HG02759 (cell line): ENCODE results near the gene SPINK13.
A peak's percentile ranks its signal among the peaks of the same experiment; 100 is the strongest.
"Not testable (repeated sequence)": the region's sequence is repeated elsewhere in the genome, so short reads cannot be mapped to it uniquely, and the experiment has no call there.

Source experiments
- ATAC-seq: cut with Tn5 transposase; IDR thresholded peaks from one replicate; pipeline ENCODE4 v1.9.1; 2021; ENCODE audit warnings: mild to moderate bottlenecking, moderate library complexity; ENCODE audit not compliant: unreplicated experiment

SPINK13 gene

GRCh38 chr5:148268566-148268965 is at the start of gene SPINK13:
SPINK13 (plus strand) TSS chr5:148268794; CDS start chr5:148270073, 1,279 bp downstream.
- no peak for ATAC-seq

GRCh38 chr5:148221508-148221907 is 47.1 kb upstream of the SPINK13 start:
- no peak for ATAC-seq

GRCh38 chr5:148224117-148224742 is 44.4 kb upstream of the SPINK13 start:
- no peak for ATAC-seq

GRCh38 chr5:148228392-148228984 is 40.1 kb upstream of the SPINK13 start:
- ATAC-seq, result no peak

GRCh38 chr5:148229840-148230239 is 38.8 kb upstream of the SPINK13 start:
- ATAC-seq, result no peak

GRCh38 chr5:148230240-148230639 is 38.4 kb upstream of the SPINK13 start:
- no peak for ATAC-seq

- no peak for ATAC-seq
Observed at GRCh38 chr5:148237785-148238417, 30.7 kb upstream of the SPINK13 start.

- ATAC-seq, result no peak
Observed at GRCh38 chr5:148238418-148238794, 30.2 kb upstream of the SPINK13 start, which contains the start of gene MARCOL. MARCOL (plus strand) TSS chr5:148238525; CDS start chr5:148238598, 73 bp downstream.

- no peak for ATAC-seq
Observed at GRCh38 chr5:148248894-148249293, 19.7 kb upstream of the SPINK13 start.

GRCh38 chr5:148255456-148255855 is 13.1 kb upstream of the SPINK13 start:
- ATAC-seq, result no peak

GRCh38 chr5:148259288-148259687 is 9.3 kb upstream of the SPINK13 start:
- no peak for ATAC-seq

GRCh38 chr5:148261221-148261620 is 7.4 kb upstream of the SPINK13 start:
- ATAC-seq, result no peak

- no peak for ATAC-seq
Observed at GRCh38 chr5:148267962-148268361, 632 bp upstream of the SPINK13 start.

GRCh38 chr5:148275129-148275528 is 6.5 kb downstream of the SPINK13 start:
- ATAC-seq, result not testable (repeated sequence)

GRCh38 chr5:148280893-148281292 is 12.3 kb downstream of the SPINK13 start:
- ATAC-seq, result not testable (repeated sequence)

- not testable (repeated sequence) for ATAC-seq
Observed at GRCh38 chr5:148281336-148281735, 12.7 kb downstream of the SPINK13 start.

- peak; percentile 57 for ATAC-seq
Observed at GRCh38 chr5:148290271-148291195, 21.9 kb downstream of the SPINK13 start.

GRCh38 chr5:148297731-148298130 is 29.1 kb downstream of the SPINK13 start:
- ATAC-seq, result no peak

- no peak for ATAC-seq
Observed at GRCh38 chr5:148306446-148306845, 37.9 kb downstream of the SPINK13 start.

GRCh38 chr5:148309019-148309418 is 40.4 kb downstream of the SPINK13 start:
- no peak for ATAC-seq

GRCh38 chr5:148309746-148310145 is 41.2 kb downstream of the SPINK13 start:
- no peak for ATAC-seq
